ENCODE measurements around the gene MANSC1. TPM values are rescaled to one million over a fixed set of nuclear protein-coding genes. Genes with fewer than 3 reads are reported as not detected.

The MANSC1 gene
- total RNA-seq = 0.95 and 1.1 TPM in 2 replicates

DNA sequence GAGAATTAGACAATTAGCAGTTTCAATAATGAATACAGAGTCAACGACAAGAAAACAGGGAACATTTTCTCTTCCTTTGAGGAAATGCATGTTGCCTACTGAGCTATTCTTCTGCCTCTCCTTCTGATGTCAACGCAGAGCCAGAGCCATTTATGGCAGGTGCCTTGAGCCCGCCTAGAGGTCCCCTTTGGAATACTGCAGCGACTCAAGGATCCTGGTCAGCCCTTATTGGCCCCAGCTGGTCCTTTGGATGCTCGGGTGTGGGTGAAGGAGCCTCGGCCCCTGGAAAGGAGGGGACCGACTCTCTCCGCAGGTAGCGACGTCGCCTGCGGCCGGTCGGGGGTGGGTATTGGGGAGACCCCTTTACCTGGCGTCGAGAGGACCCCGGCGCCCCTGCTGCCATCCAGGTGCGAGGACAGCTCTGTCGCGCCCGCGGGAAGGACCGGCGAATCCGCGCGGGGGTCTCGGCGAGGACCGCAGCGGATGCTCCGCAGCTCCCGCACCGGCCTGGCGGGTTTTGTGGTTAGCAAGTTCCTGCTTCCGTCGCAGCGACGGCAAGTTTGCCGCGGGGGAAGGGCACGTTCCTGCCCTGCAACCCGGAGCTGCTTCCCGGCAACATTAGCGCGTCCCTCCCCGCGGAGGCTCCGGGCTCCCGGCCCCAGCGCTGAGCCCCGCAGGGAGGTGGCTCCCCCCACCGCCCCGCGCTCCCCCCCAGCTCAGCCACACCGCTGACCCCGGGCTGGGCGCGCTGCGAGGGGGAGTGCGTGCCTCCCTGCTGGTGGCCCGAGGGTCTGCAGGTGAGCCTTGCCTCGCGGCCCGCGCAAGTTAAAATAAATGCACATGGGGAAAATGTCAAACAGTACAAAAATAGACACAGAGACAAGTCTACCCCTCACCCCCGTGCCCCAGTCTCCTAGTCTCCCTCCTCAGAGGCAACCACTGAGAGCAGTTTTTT is at the start of gene MANSC1:
Gene MANSC1, minus strand, starts transcription at position 532 of the 955 bp plus-strand sequence. CDS start 6,928 bp downstream, outside the sequence.

GRCh38 chr12:12356896-12357718 is 7.1 kb upstream of the MANSC1 start, which contains the start of gene BORCS5:
TSS of gene BORCS5 (plus strand) at chr12:12357078. CDS start at chr12:12357452, 374 bp downstream.

Other genes starting within 250 kb of the MANSC1 start
- 40.4 and 44.0 TPM in 2 replicates for gene LRP6, start 83.2 kb downstream of the MANSC1 start, total RNA-seq
- 12.6 and 23.3 TPM in 2 replicates for gene BORCS5, start 6.8 kb upstream of the MANSC1 start, total RNA-seq
- 4.6 and 6.7 TPM in 2 replicates for gene DUSP16, start 212.6 kb upstream of the MANSC1 start, total RNA-seq